Left lung (tissue), 10 donors: ENCODE results near the gene LAMTOR2. TPM values are rescaled to one million over a fixed set of nuclear protein-coding genes. Genes with fewer than 3 reads are reported as not detected.
A peak's percentile ranks its signal among the peaks of the same experiment; 100 is the strongest.

ENCODE experiments used
- ATAC-seq: fragments of 200-7000 bp; cut with Tn5 transposase; one replicate; pipeline ENCODE4 v1.9.1; 2020; ENCODE audit warnings: moderate library complexity
- DNase-seq, 4 donors: peaks; one replicate each; pipeline ENCODE4 v3.0.0-alpha.2; 2013 to 2020
- H3K27ac ChIP-seq, 2 donors: fragments of 200-600 bp; sonication (generic) in 1 of 2; one replicate each; pipeline versions ENCODE4 v1.5.0 to v1.8.0; 2020 to 2021
- H3K27me3 ChIP-seq, 2 donors: fragments of 200-600 bp; sonication (generic) in 1 of 2; one replicate each; pipeline versions ENCODE4 v1.5.0 to v1.8.0; 2020 to 2021
- H3K36me3 ChIP-seq, 2 donors: fragments of 200-600 bp; sonication (generic) in 1 of 2; one replicate each; pipeline versions ENCODE4 v1.5.0 to v1.8.0; 2020 to 2021
- H3K4me1 ChIP-seq, 2 donors: fragments of 200-600 bp; one replicate each; pipeline ENCODE4 v1.8.0; 2021
- H3K4me3 ChIP-seq, 2 donors: fragments of 200-600 bp; sonication (generic) in 1 of 2; one replicate each; pipeline versions ENCODE4 v1.5.0 to v1.8.0; 2020 to 2021; ENCODE audit warnings: mild to moderate bottlenecking in 1 of 2
- H3K9me3 ChIP-seq, 2 donors: fragments of 200-600 bp; sonication (generic) in 1 of 2; one replicate each; pipeline versions ENCODE4 v1.5.0 to v1.8.0; 2020 to 2021
- intact Hi-C, 2 donors: fragments of 100-400 bp; cut with DNase I; formaldehyde crosslinking; loops; one replicate each; pipeline versions ENCODE4 v1.11.2 to v1.14.2; 2022
- polyA plus RNA-seq, 6 donors: library from polyadenylated mRNA; unstranded; fragments of 120-200 nt; gene quantifications; one replicate each; pipeline ENCODE4 v1.2.1, GENCODE V29; 2013; ENCODE audit not compliant: insufficient read length in 6 of 6
- total RNA-seq, 2 donors: library from RNA; stranded (reverse); fragmentation: NEBNext Ultra II Directional; extraction: Animal tissue kit (Norgen Biotek cat#: 25700); gene quantifications; one replicate each; pipeline ENCODE4 v1.2.1, GENCODE V29; 2021
- TF ChIP-seq, protein P1 (sequence below), 2 donors: fragments of 200-600 bp; sonication (generic) in 1 of 2; IDR thresholded peaks; one replicate each; pipeline versions ENCODE4 v1.5.0 to v1.8.0; 2021; ENCODE audit warnings: antibody characterized with exemption in 2 of 2
- donor health status: DM: no; HTN: yes; CAD: no.
- donor health status: DM: no; HTN: no; CAD: no.

The LAMTOR2 gene
- total and polyA plus RNA-seq, 8 donors: 39.0 to 71.0 (median 48.3) TPM

DNA sequence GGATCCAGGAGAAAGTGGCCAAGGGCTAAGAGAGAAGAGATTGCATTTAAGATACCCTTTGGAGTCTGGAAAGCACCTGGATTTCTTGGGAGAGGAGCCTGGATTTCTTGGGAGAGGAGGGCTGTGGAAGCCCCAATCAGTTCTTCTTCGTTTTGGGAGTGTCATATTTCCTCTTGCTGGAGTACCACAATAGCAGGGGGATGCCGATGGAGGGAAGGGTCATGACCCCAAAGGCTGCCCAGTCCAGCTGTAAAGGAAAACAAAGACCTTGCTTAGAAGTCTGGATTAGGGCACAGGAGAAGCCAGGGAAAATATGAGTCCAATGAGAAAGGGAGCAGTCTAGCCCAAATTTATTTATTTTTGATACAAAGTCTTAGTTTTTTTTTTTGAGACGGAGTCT, 45.2 kb upstream of the LAMTOR2 start:
- H3K27me3 ChIP-seq: no peaks in the 10 kb centered on the region
- no peak for DNase-seq
- peaks cover 5 to 81% of the 10 kb centered on the region in 2 donors for H3K36me3 ChIP-seq
- peaks cover 0 to 17% of the 10 kb centered on the region in 2 donors for H3K4me1 ChIP-seq
- no peak overlapping the region for H3K27ac ChIP-seq
- intact Hi-C loops: no loop called here
- no peak for ATAC-seq
- TF ChIP-seq, protein P1, sequence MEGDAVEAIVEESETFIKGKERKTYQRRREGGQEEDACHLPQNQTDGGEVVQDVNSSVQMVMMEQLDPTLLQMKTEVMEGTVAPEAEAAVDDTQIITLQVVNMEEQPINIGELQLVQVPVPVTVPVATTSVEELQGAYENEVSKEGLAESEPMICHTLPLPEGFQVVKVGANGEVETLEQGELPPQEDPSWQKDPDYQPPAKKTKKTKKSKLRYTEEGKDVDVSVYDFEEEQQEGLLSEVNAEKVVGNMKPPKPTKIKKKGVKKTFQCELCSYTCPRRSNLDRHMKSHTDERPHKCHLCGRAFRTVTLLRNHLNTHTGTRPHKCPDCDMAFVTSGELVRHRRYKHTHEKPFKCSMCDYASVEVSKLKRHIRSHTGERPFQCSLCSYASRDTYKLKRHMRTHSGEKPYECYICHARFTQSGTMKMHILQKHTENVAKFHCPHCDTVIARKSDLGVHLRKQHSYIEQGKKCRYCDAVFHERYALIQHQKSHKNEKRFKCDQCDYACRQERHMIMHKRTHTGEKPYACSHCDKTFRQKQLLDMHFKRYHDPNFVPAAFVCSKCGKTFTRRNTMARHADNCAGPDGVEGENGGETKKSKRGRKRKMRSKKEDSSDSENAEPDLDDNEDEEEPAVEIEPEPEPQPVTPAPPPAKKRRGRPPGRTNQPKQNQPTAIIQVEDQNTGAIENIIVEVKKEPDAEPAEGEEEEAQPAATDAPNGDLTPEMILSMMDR (IDR thresholded peaks at IDR 0.05): no peak
- H3K9me3 ChIP-seq: no peaks in the 10 kb centered on the region
- H3K4me3 ChIP-seq: no peak overlapping the region

DNA sequence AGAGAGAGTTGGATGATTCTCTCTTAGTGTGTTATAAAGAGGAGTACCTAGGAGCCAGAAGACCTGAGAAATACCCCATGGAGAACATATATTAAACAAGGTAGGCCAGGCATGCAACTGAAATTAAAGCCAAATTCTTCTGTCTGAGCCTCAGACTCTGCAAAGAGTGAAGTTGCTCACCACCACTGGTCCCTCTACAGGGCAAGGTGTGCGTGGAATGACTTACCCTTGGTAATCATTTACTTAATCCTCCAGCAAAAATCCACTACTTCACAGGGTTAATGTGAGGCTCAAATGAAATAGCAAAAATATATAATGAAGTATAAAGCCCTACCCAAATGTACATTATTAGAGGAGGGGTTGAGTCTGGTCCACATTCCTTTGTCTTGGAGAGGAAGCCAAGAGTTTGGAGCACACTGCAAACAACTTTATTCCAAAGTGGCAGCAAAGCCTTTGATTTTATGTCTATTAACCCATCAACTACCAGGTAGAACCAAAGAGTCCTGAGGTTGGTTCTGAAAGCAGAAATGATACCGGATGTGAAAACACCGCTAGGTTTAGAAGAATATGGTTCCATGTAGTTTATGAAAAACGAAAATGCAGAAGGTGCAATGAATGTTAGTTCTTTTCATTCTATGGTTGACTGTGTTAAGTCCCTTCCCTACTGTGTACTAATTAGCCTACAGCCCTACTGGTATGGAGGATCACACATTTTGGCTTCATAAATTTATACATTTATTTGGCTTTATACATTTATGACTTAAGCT, 42.3 kb upstream of the LAMTOR2 start:
- Histone ChIP-seq H3K4me3 (no peak overlapping the region), H3K9me3 (no peaks in the 10 kb centered on the region), H3K27me3 (no peaks in the 10 kb centered on the region), H3K36me3 (peaks cover 5 to 100% of the 10 kb centered on the region in 2 donors), H3K27ac (peak overlapping the region in 1 of 2 donors; percentile 17), H3K4me1 (peaks cover 0 to 24% of the 10 kb centered on the region in 2 donors)
- DNase-seq (no peak), ATAC-seq (peak; percentile 74)
- intact Hi-C loops: no loop called here
- TF ChIP-seq, protein P1 (IDR thresholded peaks at IDR 0.05): no peak

DNA sequence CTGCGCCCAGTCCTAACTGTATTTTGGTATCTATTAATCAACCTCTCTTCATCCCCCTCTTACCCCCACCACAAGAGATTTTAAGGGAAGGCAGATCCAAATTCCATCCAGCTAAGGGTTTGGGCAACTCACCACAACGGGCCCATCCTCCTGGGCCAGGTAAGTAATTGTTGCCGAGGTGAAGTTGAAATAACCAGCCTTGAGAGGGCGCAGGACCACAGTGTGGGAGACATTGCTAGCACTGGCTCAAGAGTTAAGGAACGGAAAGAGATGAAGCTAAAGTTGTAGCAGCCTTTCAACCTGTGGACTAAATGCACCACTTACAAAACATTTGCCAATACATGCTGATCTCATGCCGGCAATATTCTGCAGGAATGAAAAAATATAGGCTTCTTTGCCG, 39.8 kb upstream of the LAMTOR2 start:
- Histone ChIP-seq H3K36me3 (peaks cover 0 to 100% of the 10 kb centered on the region in 2 donors), H3K27me3 (no peaks in the 10 kb centered on the region), H3K27ac (no peak overlapping the region), H3K9me3 (no peaks in the 10 kb centered on the region), H3K4me3 (no peak overlapping the region), H3K4me1 (peaks cover 7 to 42% of the 10 kb centered on the region in 2 donors)
- DNase-seq (no peak), ATAC-seq (no peak)
- intact Hi-C loops: no loop called here
- TF ChIP-seq, protein P1 (IDR thresholded peaks at IDR 0.05): no peak

DNA sequence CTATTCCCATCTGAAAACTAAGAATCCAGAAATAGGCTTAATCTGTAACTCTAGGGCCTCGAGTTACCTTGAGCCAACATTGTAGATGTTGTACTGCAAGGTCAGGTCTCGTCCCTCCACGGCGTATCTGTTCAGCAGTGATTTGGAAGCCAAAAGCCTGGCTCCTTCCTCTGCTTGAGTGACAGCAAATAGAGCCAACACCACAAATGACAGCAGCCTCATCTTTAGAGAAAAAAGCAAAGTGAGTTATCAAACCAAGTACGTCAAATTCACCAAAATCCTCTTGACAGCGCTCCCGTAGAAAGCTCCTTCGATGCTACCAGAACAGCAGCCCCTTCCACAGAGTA, 34.7 kb upstream of the LAMTOR2 start:
- no peaks in the 10 kb centered on the region for H3K27me3 ChIP-seq

More for the DNA sequence above, 34.7 kb upstream of the LAMTOR2 start:
- TF ChIP-seq, protein P1 (IDR thresholded peaks at IDR 0.05): no peak
- H3K36me3 ChIP-seq: peaks cover 0 to 49% of the 10 kb centered on the region in 2 donors
- no peak for DNase-seq
- H3K27ac ChIP-seq: peak overlapping the region in 1 of 2 donors; percentile 90
- no peak for ATAC-seq
- peaks cover 9 to 34% of the 10 kb centered on the region in 2 donors for H3K4me1 ChIP-seq
- peak overlapping the region; percentile 78 to 89 for H3K4me3 ChIP-seq
- no peaks in the 10 kb centered on the region for H3K9me3 ChIP-seq
- intact Hi-C loops: no loop called here
